HL-60 (cell line): ENCODE data around the gene HSP90AA1.
"Not testable (repeated sequence)": the region's sequence is repeated elsewhere in the genome, so short reads cannot be mapped to it uniquely, and the experiment has no call there.

Experiments
- POLR2AphosphoS5 ChIP-seq: IDR thresholded peaks from 2 replicates; pipeline ENCODE4 v1.6.1; 2012; ENCODE audit warnings: low read depth
- SPI1 ChIP-seq: IDR thresholded peaks from 2 replicates; pipeline ENCODE4 v1.6.1; 2012; ENCODE audit warnings: low read depth, mild to moderate bottlenecking, borderline replicate concordance
- TF ChIP-seq, protein P1 (sequence below): IDR thresholded peaks from one replicate; pipeline ENCODE4 v1.5.1; 2011; ENCODE audit warnings: low read length, control low read depth, inconsistent platforms; ENCODE audit not compliant: insufficient read depth
- TF ChIP-seq, protein P2 (sequence below): IDR thresholded peaks from 2 replicates; pipeline ENCODE4 v1.6.1; 2012; ENCODE audit warnings: low read depth; ENCODE audit not compliant: insufficient replicate concordance

DNA sequence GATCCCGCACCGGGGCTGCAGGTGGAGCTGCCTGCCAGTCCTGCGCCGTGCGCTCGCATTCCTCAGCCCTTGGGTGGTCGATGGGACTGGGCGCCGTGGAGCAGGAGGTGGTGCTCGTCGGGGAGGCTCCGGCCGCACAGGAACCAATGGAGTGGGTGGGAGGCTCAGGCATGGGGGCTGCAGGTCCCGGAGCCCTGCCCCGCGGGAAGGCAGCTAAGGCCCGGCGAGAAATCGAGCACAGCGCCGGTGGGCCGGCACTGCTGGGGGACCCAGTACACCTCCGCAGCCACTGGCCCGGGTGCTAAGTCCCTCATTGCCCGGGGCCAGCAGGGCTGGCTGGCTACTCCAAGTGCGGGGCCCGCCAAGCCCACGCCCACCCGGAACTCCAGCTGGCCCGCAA, 48.6 kb upstream of the HSP90AA1 start:
- TF ChIP-seq, protein P1, sequence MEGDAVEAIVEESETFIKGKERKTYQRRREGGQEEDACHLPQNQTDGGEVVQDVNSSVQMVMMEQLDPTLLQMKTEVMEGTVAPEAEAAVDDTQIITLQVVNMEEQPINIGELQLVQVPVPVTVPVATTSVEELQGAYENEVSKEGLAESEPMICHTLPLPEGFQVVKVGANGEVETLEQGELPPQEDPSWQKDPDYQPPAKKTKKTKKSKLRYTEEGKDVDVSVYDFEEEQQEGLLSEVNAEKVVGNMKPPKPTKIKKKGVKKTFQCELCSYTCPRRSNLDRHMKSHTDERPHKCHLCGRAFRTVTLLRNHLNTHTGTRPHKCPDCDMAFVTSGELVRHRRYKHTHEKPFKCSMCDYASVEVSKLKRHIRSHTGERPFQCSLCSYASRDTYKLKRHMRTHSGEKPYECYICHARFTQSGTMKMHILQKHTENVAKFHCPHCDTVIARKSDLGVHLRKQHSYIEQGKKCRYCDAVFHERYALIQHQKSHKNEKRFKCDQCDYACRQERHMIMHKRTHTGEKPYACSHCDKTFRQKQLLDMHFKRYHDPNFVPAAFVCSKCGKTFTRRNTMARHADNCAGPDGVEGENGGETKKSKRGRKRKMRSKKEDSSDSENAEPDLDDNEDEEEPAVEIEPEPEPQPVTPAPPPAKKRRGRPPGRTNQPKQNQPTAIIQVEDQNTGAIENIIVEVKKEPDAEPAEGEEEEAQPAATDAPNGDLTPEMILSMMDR = not testable (repeated sequence)
- TF ChIP-seq, protein P2, sequence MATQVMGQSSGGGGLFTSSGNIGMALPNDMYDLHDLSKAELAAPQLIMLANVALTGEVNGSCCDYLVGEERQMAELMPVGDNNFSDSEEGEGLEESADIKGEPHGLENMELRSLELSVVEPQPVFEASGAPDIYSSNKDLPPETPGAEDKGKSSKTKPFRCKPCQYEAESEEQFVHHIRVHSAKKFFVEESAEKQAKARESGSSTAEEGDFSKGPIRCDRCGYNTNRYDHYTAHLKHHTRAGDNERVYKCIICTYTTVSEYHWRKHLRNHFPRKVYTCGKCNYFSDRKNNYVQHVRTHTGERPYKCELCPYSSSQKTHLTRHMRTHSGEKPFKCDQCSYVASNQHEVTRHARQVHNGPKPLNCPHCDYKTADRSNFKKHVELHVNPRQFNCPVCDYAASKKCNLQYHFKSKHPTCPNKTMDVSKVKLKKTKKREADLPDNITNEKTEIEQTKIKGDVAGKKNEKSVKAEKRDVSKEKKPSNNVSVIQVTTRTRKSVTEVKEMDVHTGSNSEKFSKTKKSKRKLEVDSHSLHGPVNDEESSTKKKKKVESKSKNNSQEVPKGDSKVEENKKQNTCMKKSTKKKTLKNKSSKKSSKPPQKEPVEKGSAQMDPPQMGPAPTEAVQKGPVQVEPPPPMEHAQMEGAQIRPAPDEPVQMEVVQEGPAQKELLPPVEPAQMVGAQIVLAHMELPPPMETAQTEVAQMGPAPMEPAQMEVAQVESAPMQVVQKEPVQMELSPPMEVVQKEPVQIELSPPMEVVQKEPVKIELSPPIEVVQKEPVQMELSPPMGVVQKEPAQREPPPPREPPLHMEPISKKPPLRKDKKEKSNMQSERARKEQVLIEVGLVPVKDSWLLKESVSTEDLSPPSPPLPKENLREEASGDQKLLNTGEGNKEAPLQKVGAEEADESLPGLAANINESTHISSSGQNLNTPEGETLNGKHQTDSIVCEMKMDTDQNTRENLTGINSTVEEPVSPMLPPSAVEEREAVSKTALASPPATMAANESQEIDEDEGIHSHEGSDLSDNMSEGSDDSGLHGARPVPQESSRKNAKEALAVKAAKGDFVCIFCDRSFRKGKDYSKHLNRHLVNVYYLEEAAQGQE = not testable (repeated sequence)
- not testable (repeated sequence) for TF ChIP-seq SPI1, POLR2AphosphoS5
